Esophagus squamous epithelium (tissue), 4 donors: ENCODE data around the gene ANO10.

Experiments used
- POLR2A ChIP-seq, 4 donors: fragments of 450-650 bp; IDR thresholded peaks; one replicate each; pipeline ENCODE4 v1.6.1; 2017; ENCODE audit warnings: antibody characterized with exemption in 4 of 4, mild to moderate bottlenecking in 4 of 4, moderate library complexity in 3 of 4
- TF ChIP-seq, protein P1 (sequence below), 6 experiments: fragments of 450-650 bp in 4 of 6; fragments of 200-600 bp in 2 of 6; sonication (generic) in 2 of 6; IDR thresholded peaks; one replicate each; pipeline ENCODE4 v1.5.1; 2016 to 2019; ENCODE audit warnings: antibody characterized with exemption in 6 of 6, mild to moderate bottlenecking in 4 of 6, moderate library complexity in 4 of 6

DNA sequence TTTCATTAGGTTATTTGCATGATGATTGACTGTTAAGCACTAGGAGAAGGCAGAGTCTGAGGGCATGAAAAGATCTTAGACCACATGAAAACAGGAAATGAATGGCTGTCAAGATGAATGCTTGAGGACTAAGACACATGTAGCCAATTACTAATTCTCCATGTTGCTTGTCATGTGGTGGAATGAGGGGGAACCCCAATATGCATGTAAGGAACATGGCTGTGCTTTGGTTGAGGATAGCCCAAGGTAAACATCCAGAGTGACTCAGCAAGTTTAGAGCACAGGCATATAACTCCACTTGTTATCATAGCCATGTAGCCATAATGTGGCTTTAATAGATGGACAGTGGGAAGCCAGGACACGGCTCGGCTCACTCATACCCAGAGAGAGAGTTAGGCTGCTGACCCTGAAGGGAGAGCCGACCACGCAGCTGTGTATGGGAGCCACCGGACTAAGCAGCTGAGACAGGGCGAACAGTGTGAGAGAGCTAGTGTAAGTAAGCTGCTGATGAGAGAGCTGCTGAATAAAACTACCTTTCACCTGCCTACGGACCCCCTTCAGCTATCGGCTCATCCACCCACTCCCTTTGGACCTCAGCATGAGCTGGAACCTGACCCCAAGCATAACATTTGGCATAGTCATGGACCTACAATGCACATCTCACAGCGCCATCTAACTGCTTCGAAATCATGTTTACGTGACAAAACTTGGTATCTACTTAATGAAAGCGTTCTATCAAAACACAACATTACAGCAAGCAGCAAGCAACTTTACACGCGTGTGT, 37.6 kb downstream of the ANO10 start:
- TF ChIP-seq, protein P1, sequence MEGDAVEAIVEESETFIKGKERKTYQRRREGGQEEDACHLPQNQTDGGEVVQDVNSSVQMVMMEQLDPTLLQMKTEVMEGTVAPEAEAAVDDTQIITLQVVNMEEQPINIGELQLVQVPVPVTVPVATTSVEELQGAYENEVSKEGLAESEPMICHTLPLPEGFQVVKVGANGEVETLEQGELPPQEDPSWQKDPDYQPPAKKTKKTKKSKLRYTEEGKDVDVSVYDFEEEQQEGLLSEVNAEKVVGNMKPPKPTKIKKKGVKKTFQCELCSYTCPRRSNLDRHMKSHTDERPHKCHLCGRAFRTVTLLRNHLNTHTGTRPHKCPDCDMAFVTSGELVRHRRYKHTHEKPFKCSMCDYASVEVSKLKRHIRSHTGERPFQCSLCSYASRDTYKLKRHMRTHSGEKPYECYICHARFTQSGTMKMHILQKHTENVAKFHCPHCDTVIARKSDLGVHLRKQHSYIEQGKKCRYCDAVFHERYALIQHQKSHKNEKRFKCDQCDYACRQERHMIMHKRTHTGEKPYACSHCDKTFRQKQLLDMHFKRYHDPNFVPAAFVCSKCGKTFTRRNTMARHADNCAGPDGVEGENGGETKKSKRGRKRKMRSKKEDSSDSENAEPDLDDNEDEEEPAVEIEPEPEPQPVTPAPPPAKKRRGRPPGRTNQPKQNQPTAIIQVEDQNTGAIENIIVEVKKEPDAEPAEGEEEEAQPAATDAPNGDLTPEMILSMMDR (IDR thresholded peaks at IDR 0.05) = no peak
- TF ChIP-seq POLR2A (IDR thresholded peaks at IDR 0.05) = no peak
